Measurements from ENCODE around the gene CIC. TPM values are rescaled to one million over a fixed set of nuclear protein-coding genes. Genes with fewer than 3 reads are reported as not detected.

Gene CIC
- total and polyA plus RNA-seq, 2 of the 13 experiments (the other 11 are each of a cell fraction or from before 2014, with no cell fraction given), result 5.9 to 8.0 TPM

- TF ChIP-seq AFF4 (CRISPR knock-in tag; IDR thresholded peaks at IDR 0.05) (no peak), MIER2 (CRISPR knock-in tag; IDR thresholded peaks at IDR 0.05) (no peak), SAP130 (CRISPR knock-in tag; IDR thresholded peaks at IDR 0.05; ENCODE audit: low read depth) (0 out of 2 replicates have a peak, but pooled peaks have one; percentile 40), CHD2 (IDR thresholded peaks at IDR 0.05; ENCODE audit: low read depth, low read length) (peak; percentile 10; the same call in 1 of the 2 replicates), ARID4A (CRISPR knock-in tag; IDR thresholded peaks at IDR 0.05; ENCODE audit: borderline replicate concordance) (no peak; the same call in 1 of the 2 replicates), BRCA1 (CRISPR knock-in tag; IDR thresholded peaks at IDR 0.05) (no peak), PLSCR1 (CRISPR knock-in tag; IDR thresholded peaks at IDR 0.05; ENCODE audit: borderline replicate concordance) (no peak), ZNF768 (CRISPR knock-in tag; IDR thresholded peaks at IDR 0.05) (0 out of 2 replicates have a peak, but pooled peaks have one; percentile 9), TEF (CRISPR knock-in tag; IDR thresholded peaks at IDR 0.05) (no peak), CERS6 (CRISPR knock-in tag; IDR thresholded peaks at IDR 0.05) (no peak), SMAD1 (CRISPR knock-in tag; IDR thresholded peaks at IDR 0.05; ENCODE audit: borderline replicate concordance, low read depth) (no peak), ZNF558 (CRISPR knock-in tag; IDR thresholded peaks at IDR 0.05; ENCODE audit: borderline replicate concordance) (no peak), PRMT3 (CRISPR knock-in tag; IDR thresholded peaks at IDR 0.05; ENCODE audit: borderline replicate concordance, low read depth) (no peak), MLXIP (CRISPR knock-in tag; IDR thresholded peaks at IDR 0.05; ENCODE audit: borderline replicate concordance) (no peak)
Measured at GRCh38 chr19:42253245-42254088, 15.6 kb upstream of the CIC start (continued).
